Activated naive CD4-positive, alpha-beta T cell (primary cell): ENCODE results near the gene HLA-F.
A peak's percentile ranks its signal among the peaks of the same experiment; 100 is the strongest.

Source experiments
- DNase-seq, 4 experiments: peaks; one replicate each; lab custom pipeline; 2025; lab: John Stamatoyannopoulos, UW

HLA-F gene

GRCh38 chr6:29723262-29723665 lies at the start of gene HLA-F:
HLA-F (plus strand) TSS chr6:29723434; CDS start chr6:29723464, 30 bp downstream.
- peak; percentile 32 to 65 (median 50) for DNase-seq

- DNase-seq: no peak
Measured at GRCh38 chr6:29674008-29674407, 49.2 kb upstream of the HLA-F start.

GRCh38 chr6:29675561-29675960 lies 47.7 kb upstream of the HLA-F start:
- DNase-seq: no peak

- DNase-seq: no peak
Measured at GRCh38 chr6:29676981-29677601, 46.1 kb upstream of the HLA-F start.

- DNase-seq: no peak
Measured at GRCh38 chr6:29678114-29678513, 45.1 kb upstream of the HLA-F start.

- no peak for DNase-seq
Measured at GRCh38 chr6:29679962-29680361, 43.3 kb upstream of the HLA-F start.

- no peak for DNase-seq
Measured at GRCh38 chr6:29680416-29680815, 42.8 kb upstream of the HLA-F start.

GRCh38 chr6:29680904-29681303 lies 42.3 kb upstream of the HLA-F start, which contains the start of gene ZFP57:
ZFP57 (minus strand) TSS chr6:29681152; CDS start chr6:29677003, 4,149 bp downstream.
- DNase-seq: no peak

- DNase-seq: no peak
Measured at GRCh38 chr6:29681811-29682210, 41.4 kb upstream of the HLA-F start.

GRCh38 chr6:29685718-29686326 lies 37.4 kb upstream of the HLA-F start:
- DNase-seq: no peak

- no peak for DNase-seq
Measured at GRCh38 chr6:29694637-29695036, 28.6 kb upstream of the HLA-F start.

- DNase-seq: no peak
Measured at GRCh38 chr6:29696147-29697125, 26.8 kb upstream of the HLA-F start.

- DNase-seq: peak; percentile 66 to 77 (median 70)
Measured at GRCh38 chr6:29702519-29703103, 20.6 kb upstream of the HLA-F start.

- DNase-seq: no peak
Measured at GRCh38 chr6:29705389-29706231, 17.6 kb upstream of the HLA-F start.

- peak in 2 of 4 experiments; percentile 43 to 49 for DNase-seq
Measured at GRCh38 chr6:29708432-29709179, 14.6 kb upstream of the HLA-F start.

- DNase-seq: no peak
Measured at GRCh38 chr6:29709188-29709587, 14.0 kb upstream of the HLA-F start.

GRCh38 chr6:29710281-29710941 lies 12.8 kb upstream of the HLA-F start:
- no peak for DNase-seq

- DNase-seq: no peak
Measured at GRCh38 chr6:29720863-29721262, 2.4 kb upstream of the HLA-F start.

- peak; percentile 53 to 66 (median 54) for DNase-seq
Measured at GRCh38 chr6:29723666-29724588, 693 bp downstream of the HLA-F start.
